HG02852 (cell line): ENCODE data around the gene PCNT.

Source experiments
- ATAC-seq: cut with Tn5 transposase; IDR thresholded peaks from one replicate; pipeline ENCODE4 v1.9.1; 2021; ENCODE audit warnings: mild to moderate bottlenecking, moderate library complexity; ENCODE audit not compliant: unreplicated experiment

PCNT gene

DNA sequence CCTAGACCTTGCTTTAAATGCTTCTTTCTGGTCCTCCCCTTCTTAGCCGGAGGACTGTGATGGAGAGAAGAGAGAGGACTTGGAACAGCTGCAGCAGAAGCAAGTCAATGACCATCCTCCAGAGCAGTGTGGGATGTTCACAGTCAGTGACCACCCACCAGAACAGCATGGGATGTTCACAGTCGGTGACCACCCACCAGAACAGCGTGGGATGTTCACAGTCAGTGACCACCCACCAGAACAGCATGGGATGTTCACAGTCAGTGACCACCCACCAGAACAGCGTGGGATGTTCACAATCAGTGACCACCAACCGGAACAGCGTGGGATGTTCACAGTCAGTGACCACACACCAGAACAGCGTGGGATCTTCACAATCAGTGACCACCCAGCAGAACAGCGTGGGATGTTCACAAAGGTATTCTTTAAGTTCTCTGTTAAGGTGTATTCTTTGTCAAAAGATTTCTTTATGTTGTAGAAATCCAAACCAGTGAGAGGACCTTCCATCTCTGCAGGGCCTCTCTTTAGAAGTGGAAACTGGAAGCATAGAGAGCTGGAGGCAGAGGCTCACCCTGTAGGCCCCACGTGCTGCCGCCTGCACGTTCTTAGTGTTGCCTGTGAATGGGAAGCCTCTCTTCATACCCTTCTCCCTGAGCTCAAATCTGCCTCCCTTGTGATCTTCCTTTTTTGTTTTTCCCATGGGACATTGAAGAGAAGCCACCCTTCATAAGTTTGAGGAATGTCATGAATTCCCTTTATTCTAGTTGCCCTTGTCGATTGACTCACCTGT, 10.6 kb downstream of the PCNT start:
- no peak for ATAC-seq

DNA sequence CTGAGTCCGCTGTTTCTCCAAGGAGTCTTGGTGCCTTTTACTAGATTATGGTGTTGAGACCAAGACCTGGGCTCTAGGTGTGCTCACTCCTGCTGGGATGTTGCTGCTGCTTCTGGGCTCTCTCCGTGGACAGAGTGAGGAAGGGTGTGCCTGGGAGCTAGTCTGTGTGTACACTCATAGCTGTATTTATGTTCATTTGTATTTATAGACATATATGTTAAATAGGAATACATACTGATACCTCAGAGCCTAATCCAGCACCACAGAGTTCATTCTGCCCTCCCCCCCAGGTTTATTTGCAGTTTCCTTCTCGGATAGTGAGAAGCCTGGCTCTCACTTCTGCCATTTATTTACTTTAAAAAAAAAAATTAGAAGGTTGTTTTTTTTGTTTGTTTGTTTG, 12.6 kb downstream of the PCNT start:
- no peak for ATAC-seq

GRCh38 chr21:46340998-46341397, 17.0 kb downstream of the PCNT start:
- ATAC-seq, result no peak

- no peak for ATAC-seq
These were observed 20.4 kb downstream of the PCNT start for GRCh38 chr21:46344219-46344915.

- ATAC-seq, result no peak
These were observed 21.9 kb downstream of the PCNT start for GRCh38 chr21:46345861-46346260.

- no peak for ATAC-seq
These were observed 22.6 kb downstream of the PCNT start for GRCh38 chr21:46346296-46347202.

DNA sequence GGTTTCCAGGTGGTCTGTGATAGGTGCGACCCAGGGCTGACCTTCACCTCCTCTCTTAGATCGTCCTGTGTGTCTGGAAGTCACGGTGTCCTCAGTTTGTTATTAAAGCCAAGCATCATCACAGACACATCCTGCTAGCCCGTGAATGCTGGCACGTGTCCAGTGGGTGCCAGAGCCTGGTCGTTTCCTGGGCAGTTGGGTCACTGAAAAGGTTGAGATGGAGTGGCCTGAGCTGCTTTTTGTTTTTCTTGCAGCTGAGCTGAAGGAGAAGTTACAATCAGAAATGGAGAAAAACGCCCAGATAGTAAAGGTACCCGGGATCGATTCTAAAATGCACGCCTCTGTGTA, 23.2 kb downstream of the PCNT start:
- no peak for ATAC-seq

- no peak for ATAC-seq
These were observed 23.9 kb downstream of the PCNT start for GRCh38 chr21:46347791-46348381.

GRCh38 chr21:46349134-46349760, 25.3 kb downstream of the PCNT start:
- no peak for ATAC-seq

DNA sequence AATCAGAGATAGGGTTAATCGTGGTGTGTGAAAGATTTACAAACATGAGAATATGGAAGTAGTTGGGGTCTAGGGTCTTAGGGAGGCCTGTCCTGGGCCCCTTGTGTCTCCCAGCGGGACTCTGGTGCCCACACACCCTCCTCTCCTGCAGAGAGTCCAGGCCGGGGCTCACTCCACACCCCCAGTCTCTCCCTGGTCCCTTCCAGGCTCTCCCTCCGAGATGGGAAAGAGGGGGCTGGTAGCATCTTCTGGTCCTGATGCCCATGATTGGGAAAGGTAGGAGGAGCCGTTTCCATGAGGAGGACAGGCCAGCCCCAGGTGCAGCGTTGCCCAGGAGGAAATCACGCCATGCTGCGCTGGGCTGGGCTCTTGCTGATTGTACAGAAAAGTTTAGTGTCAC, 26.6 kb downstream of the PCNT start:
- no peak for ATAC-seq

DNA sequence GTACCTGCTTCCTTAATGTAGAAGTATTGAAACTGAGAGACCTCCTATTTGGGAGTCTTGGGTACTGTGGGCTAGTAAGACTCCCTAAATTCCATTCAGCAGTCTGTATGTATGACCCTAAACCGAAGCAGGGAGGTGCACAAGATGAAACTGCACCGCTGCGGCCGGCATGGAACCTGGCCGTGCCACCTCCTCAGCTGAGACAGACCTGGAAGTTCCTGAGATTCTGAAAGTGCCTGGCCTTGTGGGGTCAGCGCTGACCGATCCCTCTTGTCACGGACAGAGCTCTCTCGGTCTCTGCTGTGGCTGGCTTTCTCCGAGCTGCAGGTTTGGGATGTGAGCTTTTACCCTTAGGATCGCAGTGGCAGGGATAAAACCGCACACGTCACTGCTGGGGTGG, 27.0 kb downstream of the PCNT start:
- ATAC-seq, result no peak

DNA sequence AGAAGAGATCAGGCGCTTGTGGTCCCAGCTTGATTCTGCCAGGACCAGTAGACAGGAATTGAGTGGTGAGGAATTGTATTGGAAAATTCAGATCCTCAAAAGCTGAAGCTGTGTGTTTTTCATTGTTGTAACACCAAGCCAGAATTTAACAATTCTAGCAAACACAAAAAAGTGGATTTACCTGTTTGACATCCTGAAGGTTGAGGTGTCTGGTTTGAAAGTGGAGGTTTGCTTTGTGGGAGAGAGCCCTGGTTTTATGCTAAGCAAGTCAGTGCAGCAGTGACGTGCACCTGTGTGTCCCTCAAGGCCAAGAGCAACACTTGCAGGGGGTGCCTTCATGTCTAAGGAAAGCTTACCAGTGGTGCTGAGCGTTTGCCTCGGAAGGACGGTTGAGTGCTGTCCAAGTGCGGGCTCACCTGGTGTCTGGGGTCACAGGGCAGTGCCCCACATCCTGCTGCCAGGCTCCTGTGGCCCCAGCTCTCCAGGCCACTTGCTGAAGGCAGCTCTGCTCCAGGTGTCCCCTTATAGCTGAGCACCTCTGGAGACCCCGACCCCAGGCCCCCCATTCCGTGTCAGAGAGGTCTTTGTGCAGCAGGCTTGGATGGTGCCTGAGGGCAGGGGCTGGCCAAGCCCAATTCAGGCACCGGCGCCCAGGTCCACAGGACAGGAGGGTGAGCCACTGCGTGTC, 27.7 kb downstream of the PCNT start:
- no peak for ATAC-seq

- ATAC-seq, result no peak
These were observed 28.2 kb downstream of the PCNT start for GRCh38 chr21:46352164-46352515.

GRCh38 chr21:46352913-46353312, 29.0 kb downstream of the PCNT start:
- ATAC-seq, result no peak

GRCh38 chr21:46354046-46354445, 30.1 kb downstream of the PCNT start:
- ATAC-seq, result no peak

DNA sequence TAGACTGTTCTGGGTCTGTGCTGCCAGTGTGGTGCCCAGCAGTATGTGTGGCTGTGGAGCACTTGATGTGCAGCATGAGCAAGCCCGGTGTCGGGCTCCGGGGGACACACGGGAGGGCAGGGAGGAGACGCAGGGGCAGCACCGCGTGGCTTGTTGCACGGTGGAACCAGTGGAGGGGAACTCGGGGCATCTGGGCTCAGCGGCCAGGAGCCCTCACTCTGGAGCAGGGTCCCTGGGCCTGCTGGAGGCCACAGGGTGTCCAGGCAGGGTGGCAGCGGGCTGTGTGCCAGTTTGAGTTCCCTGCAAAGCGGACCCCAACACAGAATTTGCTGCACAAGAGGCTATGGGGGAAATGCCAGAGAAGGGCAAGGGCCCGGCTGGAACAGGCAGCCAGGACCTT, 30.6 kb downstream of the PCNT start:
- ATAC-seq, result no peak

DNA sequence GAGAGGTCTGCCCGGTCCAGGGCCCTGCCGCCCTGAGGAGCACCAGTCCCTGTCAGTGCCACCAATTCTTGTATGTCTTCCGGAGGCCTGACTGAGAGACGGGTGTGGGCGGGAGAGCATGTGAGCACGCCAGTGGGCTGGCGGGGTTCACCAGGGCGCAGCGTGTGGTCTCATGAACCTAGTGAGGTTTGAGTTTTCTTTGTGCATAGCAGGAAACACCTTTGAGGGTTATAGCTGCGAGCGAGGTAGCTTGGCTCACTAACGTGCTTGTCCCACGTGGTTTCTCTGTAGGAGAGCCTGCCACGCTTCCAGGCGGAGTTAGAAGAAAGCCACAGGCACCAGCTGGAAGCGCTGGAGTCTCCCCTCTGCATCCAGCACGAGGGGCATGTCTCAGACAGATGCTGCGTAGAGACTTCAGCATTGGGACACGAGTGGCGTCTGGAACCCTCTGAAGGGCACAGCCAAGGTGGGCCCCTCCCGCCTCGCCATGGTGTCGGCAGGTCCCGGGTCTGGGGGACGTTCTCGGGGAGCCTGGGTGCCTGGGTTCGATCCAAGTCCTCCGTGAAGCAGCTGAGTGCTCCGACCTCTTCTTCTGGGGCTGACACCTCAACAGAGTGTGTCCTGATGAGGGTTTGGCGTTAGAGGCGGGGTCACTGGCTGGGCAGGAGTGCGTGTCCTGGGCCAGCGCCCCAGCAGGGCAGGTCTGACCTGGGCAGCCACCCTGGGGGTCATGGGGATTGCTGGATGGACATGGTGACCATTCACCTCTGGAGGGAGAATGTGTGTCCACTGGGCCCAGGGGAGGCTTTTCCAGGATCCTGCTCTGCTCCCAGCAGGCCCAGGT, 31.4 kb downstream of the PCNT start:
- no peak for ATAC-seq

DNA sequence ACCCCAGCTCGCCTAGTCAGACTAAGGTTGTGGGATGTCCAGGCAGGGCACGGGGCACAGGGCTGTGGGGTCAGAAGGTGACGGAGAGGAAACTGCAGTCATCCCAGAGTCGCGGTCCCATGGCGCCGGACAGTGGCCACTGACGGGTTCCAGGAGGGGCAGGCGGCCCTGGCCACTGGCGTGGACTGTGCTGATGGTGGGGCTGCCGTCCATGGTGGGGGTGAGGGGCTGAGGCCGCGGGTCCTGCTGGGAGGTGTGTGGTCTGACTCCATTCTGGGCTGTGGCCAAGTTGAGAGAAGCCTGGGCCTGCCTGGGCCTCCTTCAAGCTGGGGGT, 32.0 kb downstream of the PCNT start:
- no peak for ATAC-seq

GRCh38 chr21:46356494-46357334, 32.8 kb downstream of the PCNT start:
- no peak for ATAC-seq
